ENCODE measurements around the gene CASTOR1. TPM values are rescaled to one million over a fixed set of nuclear protein-coding genes. Genes with fewer than 3 reads are reported as not detected.

The CASTOR1 gene
- total RNA-seq, 3 donors from 2014 or later: 15.5 to 26.6 (median 20.6) TPM

GRCh38 chr22:30308518-30309230, 19.4 kb upstream of the CASTOR1 start:
- DNase-seq (ENCODE audit: low spot score in 2 of 2): no peak
- H3K27ac ChIP-seq: peak overlapping the region; percentile 88 to 96
- no peaks in the 10 kb centered on the region for H3K36me3 ChIP-seq
- H3K9me3 ChIP-seq: no peaks in the 10 kb centered on the region
- no peak for TF ChIP-seq POLR2A (IDR thresholded peaks at IDR 0.05)
- TF ChIP-seq, protein P1, sequence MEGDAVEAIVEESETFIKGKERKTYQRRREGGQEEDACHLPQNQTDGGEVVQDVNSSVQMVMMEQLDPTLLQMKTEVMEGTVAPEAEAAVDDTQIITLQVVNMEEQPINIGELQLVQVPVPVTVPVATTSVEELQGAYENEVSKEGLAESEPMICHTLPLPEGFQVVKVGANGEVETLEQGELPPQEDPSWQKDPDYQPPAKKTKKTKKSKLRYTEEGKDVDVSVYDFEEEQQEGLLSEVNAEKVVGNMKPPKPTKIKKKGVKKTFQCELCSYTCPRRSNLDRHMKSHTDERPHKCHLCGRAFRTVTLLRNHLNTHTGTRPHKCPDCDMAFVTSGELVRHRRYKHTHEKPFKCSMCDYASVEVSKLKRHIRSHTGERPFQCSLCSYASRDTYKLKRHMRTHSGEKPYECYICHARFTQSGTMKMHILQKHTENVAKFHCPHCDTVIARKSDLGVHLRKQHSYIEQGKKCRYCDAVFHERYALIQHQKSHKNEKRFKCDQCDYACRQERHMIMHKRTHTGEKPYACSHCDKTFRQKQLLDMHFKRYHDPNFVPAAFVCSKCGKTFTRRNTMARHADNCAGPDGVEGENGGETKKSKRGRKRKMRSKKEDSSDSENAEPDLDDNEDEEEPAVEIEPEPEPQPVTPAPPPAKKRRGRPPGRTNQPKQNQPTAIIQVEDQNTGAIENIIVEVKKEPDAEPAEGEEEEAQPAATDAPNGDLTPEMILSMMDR (IDR thresholded peaks at IDR 0.05): no peak
- intact Hi-C loops (cut with DNase I; ENCODE audit: low total_unique reads): no loop called here
- H3K4me1 ChIP-seq: peaks cover 40 to 79% of the 10 kb centered on the region in 2 donors
- H3K27me3 ChIP-seq: no peaks in the 10 kb centered on the region
- H3K4me3 ChIP-seq: no peak overlapping the region

- Histone ChIP-seq H3K4me1 (peaks cover 45 to 85% of the 10 kb centered on the region in 2 donors), H3K4me3 (no peak overlapping the region), H3K27me3 (no peaks in the 10 kb centered on the region), H3K9me3 (no peaks in the 10 kb centered on the region), H3K36me3 (no peaks in the 10 kb centered on the region), H3K27ac (peak overlapping the region; percentile 88 to 96)
- DNase-seq (ENCODE audit: low spot score in 2 of 2): no peak
- TF ChIP-seq POLR2A (IDR thresholded peaks at IDR 0.05) (no peak), POLR2AphosphoS5 (IDR thresholded peaks at IDR 0.05) (no peak)
- intact Hi-C loops (cut with DNase I; ENCODE audit: low total_unique reads): no loop called here
Observed at GRCh38 chr22:30308093-30308492, 18.8 kb upstream of the CASTOR1 start.

DNA sequence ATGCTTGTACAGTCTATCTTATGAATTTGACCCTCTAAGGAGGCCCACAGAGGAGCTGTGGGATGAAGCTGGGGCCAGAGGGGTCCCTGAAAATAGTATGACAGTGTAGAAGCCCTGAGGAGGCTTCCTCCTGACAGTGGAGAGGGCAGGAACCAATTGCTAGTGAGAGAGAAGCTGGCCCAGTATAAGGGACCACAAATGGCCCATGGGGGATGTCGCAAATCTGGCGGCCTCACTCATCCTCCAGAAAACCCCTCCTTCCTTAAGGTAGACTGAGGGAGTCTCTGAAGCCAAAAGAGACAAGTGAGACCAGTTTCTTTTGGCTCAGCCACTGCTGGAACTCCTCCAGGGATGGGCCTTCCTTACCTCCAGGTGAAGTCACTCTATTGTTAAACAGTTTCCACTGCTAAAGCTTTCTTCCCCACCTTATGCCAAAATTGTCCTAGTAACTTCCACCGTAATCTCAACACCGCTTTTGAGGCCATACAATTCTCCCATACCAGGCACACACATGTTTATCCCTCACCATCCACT, 17.8 kb upstream of the CASTOR1 start:
- no peaks in the 10 kb centered on the region for H3K27me3 ChIP-seq
- peak overlapping the region in 1 of 3 donors; percentile 24 for H3K4me3 ChIP-seq
- peak in 1 of 2 donors; percentile 86 for DNase-seq (ENCODE audit: low spot score in 2 of 2)
- peak overlapping the region; percentile 88 to 96 for H3K27ac ChIP-seq
- H3K9me3 ChIP-seq: no peaks in the 10 kb centered on the region
- no peaks in the 10 kb centered on the region for H3K36me3 ChIP-seq
- H3K4me1 ChIP-seq: peaks cover 42 to 94% of the 10 kb centered on the region in 2 donors
- intact Hi-C loops (cut with DNase I; ENCODE audit: low total_unique reads): no loop called here
- TF ChIP-seq POLR2A (IDR thresholded peaks at IDR 0.05): no peak
- TF ChIP-seq POLR2AphosphoS5 (IDR thresholded peaks at IDR 0.05): peak in 1 of 3 donors; percentile 35

DNA sequence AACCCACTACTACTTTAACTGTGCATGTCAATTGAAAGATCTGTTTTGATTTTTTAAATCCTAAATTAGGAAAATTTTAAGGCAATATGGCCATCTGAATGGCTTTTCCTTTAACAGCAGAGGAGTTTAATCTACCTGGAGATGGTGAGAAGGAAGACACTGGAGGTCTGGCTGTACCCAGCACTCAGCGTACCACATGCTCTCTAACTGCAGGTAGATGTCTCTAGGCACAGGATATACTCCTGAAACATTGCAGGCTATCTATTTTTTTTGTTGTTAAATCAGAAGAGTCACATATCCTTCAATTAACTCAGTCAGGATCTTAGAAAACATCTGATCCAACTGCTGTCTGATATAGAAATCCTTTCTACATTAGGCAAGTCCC, 17.3 kb upstream of the CASTOR1 start:
- H3K4me1 ChIP-seq: peaks cover 45 to 96% of the 10 kb centered on the region in 2 donors
- peak overlapping the region; percentile 88 to 96 for H3K27ac ChIP-seq
- intact Hi-C loops (cut with DNase I; ENCODE audit: low total_unique reads): no loop called here
- no peaks in the 10 kb centered on the region for H3K27me3 ChIP-seq
- TF ChIP-seq, protein P1 (IDR thresholded peaks at IDR 0.05): no peak
- TF ChIP-seq POLR2AphosphoS5 (IDR thresholded peaks at IDR 0.05): no peak
- no peaks in the 10 kb centered on the region for H3K36me3 ChIP-seq
- DNase-seq (ENCODE audit: low spot score in 2 of 2): no peak
- H3K9me3 ChIP-seq: no peaks in the 10 kb centered on the region
- H3K4me3 ChIP-seq: peak overlapping the region in 1 of 3 donors; percentile 24

DNA sequence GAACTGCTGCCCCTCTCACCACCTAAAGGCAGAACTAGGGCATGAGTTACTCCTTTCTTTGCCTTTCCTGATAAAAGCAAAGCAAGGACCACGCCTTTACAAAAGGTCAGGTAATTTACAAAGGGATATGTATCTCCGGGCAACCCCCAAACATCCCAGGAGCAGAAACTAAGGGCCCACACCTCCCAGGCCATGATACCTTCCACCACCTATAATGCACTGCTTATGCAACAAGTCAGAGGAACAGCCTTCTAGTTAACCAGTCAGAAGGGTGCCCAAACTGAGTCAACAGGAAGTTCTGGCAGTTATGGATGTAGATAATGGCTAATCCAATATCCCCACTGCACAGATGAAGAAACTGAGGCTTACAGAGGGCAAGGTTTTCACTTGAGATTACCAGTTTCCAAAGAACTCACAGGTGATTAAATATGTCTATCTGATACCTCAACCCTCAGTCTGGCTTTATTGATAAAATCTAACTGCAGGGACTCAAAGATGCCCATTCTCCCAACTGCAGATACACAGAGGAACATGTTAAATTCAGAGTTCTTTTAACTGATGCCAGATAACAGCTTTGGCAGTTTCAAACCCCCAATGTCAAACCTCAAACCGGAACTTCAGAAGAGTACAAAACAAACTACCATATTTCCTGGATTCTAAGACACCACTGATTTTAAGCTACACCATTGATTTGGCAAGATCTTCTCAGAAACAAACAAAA, 16.8 kb upstream of the CASTOR1 start:
- peak overlapping the region in 1 of 3 donors; percentile 23 for H3K4me3 ChIP-seq
- no peaks in the 10 kb centered on the region for H3K36me3 ChIP-seq
- H3K27ac ChIP-seq: peak overlapping the region; percentile 88 to 96
- no peak for TF ChIP-seq POLR2AphosphoS5 (IDR thresholded peaks at IDR 0.05)
- no peak for TF ChIP-seq POLR2A (IDR thresholded peaks at IDR 0.05)
- TF ChIP-seq, protein P1 (IDR thresholded peaks at IDR 0.05): no peak
- no peak for DNase-seq (ENCODE audit: low spot score in 2 of 2)
- no peaks in the 10 kb centered on the region for H3K9me3 ChIP-seq
- intact Hi-C loops (cut with DNase I; ENCODE audit: low total_unique reads): no loop called here
- peaks cover 40 to 94% of the 10 kb centered on the region in 2 donors for H3K4me1 ChIP-seq
- no peaks in the 10 kb centered on the region for H3K27me3 ChIP-seq

GRCh38 chr22:30305519-30305905, 16.2 kb upstream of the CASTOR1 start:
- H3K4me3 ChIP-seq: peak overlapping the region in 1 of 3 donors; percentile 23
- intact Hi-C loops (cut with DNase I; ENCODE audit: low total_unique reads): no loop called here
- no peaks in the 10 kb centered on the region for H3K36me3 ChIP-seq
- no peaks in the 10 kb centered on the region for H3K27me3 ChIP-seq
- peaks cover 36 to 88% of the 10 kb centered on the region in 2 donors for H3K4me1 ChIP-seq
- H3K27ac ChIP-seq: peak overlapping the region; percentile 88 to 96
- peak in 1 of 2 donors; percentile 41 for DNase-seq (ENCODE audit: low spot score in 2 of 2)
- no peak for TF ChIP-seq POLR2AphosphoS5 (IDR thresholded peaks at IDR 0.05)
- TF ChIP-seq POLR2A (IDR thresholded peaks at IDR 0.05): peak; percentile 19
- TF ChIP-seq, protein P1 (IDR thresholded peaks at IDR 0.05): no peak
- no peaks in the 10 kb centered on the region for H3K9me3 ChIP-seq

Measured in breast epithelium (tissue), 4 donors.